ENCODE measurements around the gene RPS27A.
"Not testable (repeated sequence)": the region's sequence is repeated elsewhere in the genome, so short reads cannot be mapped to it uniquely, and the experiment has no call there.

The RPS27A gene

GRCh38 chr2:55232084-55232862, at the start of gene RPS27A, which contains the start of gene CLHC1:
TSS of gene RPS27A (plus strand) at chr2:55232688. CDS start at chr2:55232825, 137 bp downstream.
TSS of gene CLHC1 (minus strand) at chr2:55232293. CDS start at chr2:55222411, 9,882 bp downstream.
- peak; percentile 99 for DNase-seq

GRCh38 chr2:55186837-55187236, 45.7 kb upstream of the RPS27A start:
- not testable (repeated sequence) for DNase-seq

GRCh38 chr2:55191888-55192287, 40.6 kb upstream of the RPS27A start:
- DNase-seq: not testable (repeated sequence)

GRCh38 chr2:55196526-55196925, 36.0 kb upstream of the RPS27A start:
- no peak for DNase-seq

- no peak for DNase-seq
These were observed 32.1 kb upstream of the RPS27A start for GRCh38 chr2:55200416-55200815.

DNA sequence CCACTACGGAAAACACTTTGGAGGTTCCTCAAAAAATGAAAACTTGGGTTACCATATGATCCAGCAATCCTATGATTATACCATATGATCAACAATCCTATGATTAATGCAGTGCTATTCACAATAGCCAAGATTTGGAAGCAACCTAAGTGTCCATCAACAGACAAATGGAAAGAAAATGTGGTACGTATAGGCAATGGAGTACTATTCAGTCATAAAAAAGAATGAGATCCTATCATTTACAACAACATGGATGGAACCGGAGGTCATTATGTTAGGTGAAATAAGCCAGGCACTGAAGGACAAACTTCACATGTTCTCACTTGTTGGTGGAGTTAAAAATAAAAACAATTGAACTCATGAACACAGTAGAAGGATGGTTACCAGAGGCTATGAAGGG, 28.0 kb upstream of the RPS27A start:
- no peak for DNase-seq

- no peak for DNase-seq
These were observed 27.5 kb upstream of the RPS27A start for GRCh38 chr2:55204950-55205349.

DNA sequence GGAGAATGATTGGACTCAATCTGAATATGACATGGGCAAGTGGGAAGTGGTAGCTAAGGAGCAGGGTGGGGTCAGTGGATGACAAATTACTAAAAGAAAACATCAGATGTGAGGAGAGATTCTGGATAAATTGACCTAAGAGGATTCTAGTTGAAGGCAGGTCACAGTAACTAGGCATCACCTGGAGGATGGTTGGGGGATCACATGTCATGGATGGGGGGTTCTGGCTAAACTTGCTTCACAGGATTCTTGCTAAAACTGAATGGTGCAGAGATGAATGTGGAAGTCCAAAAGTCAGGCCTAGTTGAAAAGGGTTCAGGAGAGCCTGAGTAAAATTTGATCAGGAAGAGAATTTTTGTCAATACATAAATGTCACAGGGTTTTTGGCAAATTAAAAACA, 18.7 kb upstream of the RPS27A start:
- no peak for DNase-seq

DNA sequence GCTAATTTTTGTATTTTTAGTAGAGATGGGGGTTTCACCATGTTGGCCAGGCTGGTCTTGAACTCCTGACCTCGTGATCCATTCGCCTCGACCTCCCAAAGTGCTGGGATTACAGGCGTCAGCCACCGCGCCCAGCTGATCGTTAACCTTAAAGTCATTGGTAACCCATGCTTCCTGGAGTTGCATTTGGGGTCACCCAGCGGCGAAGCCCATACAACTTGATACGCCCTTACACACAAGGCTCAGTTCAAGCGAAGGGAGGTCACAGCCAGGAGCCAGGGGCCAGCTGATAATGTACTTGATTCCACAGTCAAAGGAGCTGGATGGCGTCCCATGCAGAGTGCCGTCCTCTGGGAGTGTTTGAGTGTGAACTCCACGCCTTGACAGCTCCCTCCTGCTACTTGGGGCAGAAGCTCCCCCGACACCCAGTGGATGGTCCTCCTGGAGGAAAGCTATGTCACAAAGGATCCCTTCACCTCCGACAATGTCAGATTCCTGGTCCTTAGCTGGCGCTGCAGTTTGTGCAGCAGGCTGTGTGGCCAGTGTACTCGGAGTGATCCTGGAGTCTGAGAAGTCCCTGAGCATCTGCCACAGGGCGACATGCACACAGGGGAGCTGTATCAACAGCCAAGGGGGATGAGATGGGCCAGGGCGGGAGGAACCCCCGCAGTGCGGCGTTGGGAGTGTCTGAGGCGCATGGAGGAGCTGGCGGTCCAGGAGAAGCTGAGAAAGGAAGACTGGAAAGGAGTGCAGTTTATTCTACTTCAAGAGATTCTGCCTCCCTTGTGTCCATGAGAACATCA, 8.3 kb upstream of the RPS27A start:
- DNase-seq: no peak

- peak; percentile 23 for DNase-seq
These were observed 7.7 kb upstream of the RPS27A start for GRCh38 chr2:55224761-55225261.

DNA sequence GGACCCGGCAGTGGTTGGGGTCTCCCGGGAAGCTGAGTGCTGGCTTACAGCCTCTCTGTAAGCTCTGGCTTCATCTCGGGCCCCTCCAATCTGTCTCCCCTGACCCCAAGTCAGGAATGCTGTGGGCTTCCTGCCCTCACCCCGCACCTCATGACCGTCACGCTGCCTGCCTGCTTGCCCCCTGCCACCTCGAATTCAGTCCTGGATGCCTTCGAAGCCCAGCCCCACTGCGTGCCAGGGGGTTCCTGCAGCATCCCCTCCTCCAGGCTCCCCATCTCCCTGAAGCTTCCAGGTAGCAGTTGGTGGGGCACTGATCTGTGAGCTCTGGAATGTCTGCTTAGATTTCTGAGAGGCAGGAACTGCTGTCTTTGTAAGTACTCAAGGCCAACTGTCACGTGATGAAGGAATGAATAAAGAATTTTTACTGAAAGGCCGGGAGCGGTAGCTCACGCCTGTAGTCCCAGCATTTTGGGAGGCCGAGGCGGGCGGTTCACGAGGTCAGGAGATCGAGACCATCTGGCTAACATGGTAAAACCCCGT, 6.9 kb upstream of the RPS27A start:
- DNase-seq: no peak

GRCh38 chr2:55227437-55228225, 4.9 kb upstream of the RPS27A start:
- not testable (repeated sequence) for DNase-seq

- no peak for DNase-seq
These were observed 4.3 kb upstream of the RPS27A start for GRCh38 chr2:55228226-55228563.

- DNase-seq: no peak
These were observed 3.3 kb upstream of the RPS27A start for GRCh38 chr2:55229221-55229620.

- no peak for DNase-seq
These were observed 1.9 kb upstream of the RPS27A start for GRCh38 chr2:55230551-55230950.

- DNase-seq: peak; percentile 37
These were observed 873 bp upstream of the RPS27A start for GRCh38 chr2:55231546-55232083.

GRCh38 chr2:55232863-55233657, 572 bp downstream of the RPS27A start:
- DNase-seq: peak; percentile 54

DNA sequence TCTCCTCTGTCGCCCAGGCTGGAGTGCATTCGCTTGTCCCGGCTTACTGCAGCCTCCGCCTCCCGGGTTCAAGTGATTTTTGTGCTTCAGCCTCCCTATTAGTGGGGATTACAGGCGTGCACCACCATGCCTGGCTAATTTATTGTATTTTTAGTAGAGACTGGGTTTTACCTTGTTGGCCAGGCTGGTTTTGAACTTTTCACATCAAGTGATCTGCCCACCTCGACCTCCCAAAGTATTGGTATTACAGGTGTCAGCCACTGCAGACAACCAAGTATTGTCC, 1.1 kb downstream of the RPS27A start:
- no peak for DNase-seq

DNA sequence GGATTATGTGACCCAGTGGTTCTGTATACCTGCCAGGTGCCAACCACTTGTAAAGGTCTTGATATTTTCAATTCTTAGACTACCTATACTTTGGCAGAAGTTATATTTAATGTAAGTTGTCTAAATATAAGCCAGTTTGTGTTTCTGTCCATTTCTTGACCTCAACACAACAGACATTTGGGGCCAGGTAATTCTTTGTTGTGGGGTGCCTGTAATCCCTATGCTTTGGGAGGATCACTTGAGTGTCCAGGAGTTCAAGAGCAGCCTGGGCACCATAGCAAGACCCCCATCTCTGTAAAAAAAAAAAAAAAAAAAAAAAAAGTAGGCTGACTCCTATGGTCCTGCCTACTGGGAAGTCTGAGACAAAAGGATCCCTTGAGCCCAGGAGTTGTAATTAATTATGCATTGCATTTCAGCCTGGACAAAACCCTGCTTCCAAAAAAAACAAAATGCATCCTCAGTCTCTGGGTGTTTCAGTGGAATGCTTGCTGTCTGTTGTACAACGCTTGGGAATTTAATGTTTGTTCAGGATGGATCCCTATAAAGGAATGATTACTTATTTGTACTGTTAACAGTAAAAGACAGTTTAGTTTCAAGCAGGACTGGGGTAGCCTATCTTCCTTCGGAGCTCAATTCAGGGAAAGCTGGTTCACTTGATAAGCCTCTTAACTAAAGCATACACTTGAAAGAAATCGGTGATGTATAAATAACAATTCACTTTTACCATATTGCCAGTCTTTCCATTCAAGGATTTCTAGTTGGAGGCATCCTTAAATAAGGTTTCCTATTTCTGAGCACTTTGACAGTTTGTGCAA, 3.4 kb downstream of the RPS27A start:
- peak; percentile 33 for DNase-seq

DNA sequence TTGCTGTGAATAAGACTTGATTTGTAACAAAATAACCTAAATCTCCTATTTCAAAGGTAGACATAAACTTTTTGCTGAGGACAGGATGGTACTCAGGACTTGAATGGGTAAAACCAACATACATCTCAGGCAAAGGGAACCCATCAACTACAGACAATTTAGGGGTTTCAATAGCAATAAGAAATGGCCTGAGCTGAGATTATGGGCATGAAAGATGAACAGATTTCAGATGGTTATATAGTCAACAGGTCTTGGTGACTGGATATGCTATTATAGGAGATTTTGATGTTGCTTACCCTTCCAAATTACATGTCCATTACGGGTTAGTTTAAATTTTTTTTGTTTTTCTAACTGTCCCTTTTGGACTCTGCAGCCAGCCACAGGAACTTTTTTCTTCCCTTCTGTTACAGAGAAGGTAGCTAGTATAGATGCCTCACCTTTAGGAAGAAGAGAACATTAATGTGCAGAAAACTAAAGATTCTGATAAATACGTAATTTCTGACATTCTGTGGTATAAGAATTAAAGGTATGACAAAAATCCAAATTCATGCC, 4.6 kb downstream of the RPS27A start:
- no peak for DNase-seq

Measured in NCI-H82 (cell line).